Activated T-helper 9 cell treated with anti-CD3 and anti-CD28 coated beads, Interleukin-2, amount 50 U/mL, for 16 hours (primary cell): Measurements from ENCODE around the gene UGT1A4.

Experiments used
- DNase-seq: peaks from one replicate; pipeline ENCODE4 v3.0.0-alpha.2; 2020; ENCODE audit warnings: low read depth

UGT1A4 gene

GRCh38 chr2:233811732-233812131 lies 93.2 kb downstream of the UGT1A4 start:
- DNase-seq = no peak

GRCh38 chr2:233813236-233814055 lies 94.9 kb downstream of the UGT1A4 start:
- DNase-seq = no peak

- no peak for DNase-seq
Observed at GRCh38 chr2:233814056-233814835, 95.7 kb downstream of the UGT1A4 start.

GRCh38 chr2:233815861-233816260 lies 97.3 kb downstream of the UGT1A4 start:
- DNase-seq = no peak

GRCh38 chr2:233816334-233816733 lies 97.8 kb downstream of the UGT1A4 start:
- DNase-seq = no peak

- no peak for DNase-seq
Observed at GRCh38 chr2:233816771-233817170, 98.2 kb downstream of the UGT1A4 start.

GRCh38 chr2:233817361-233817911 lies 98.9 kb downstream of the UGT1A4 start:
- no peak for DNase-seq

GRCh38 chr2:233817995-233818638 lies 99.6 kb downstream of the UGT1A4 start:
- no peak for DNase-seq

- DNase-seq = no peak
Observed at GRCh38 chr2:233818639-233819621, 100.4 kb downstream of the UGT1A4 start.

GRCh38 chr2:233819884-233820773 lies 101.6 kb downstream of the UGT1A4 start:
- no peak for DNase-seq

- no peak for DNase-seq
Observed at GRCh38 chr2:233820774-233821105, 102.2 kb downstream of the UGT1A4 start.

- no peak for DNase-seq
Observed at GRCh38 chr2:233821196-233821595, 102.7 kb downstream of the UGT1A4 start.

GRCh38 chr2:233821709-233822100 lies 103.2 kb downstream of the UGT1A4 start:
- DNase-seq = no peak

GRCh38 chr2:233822101-233822771 lies 103.7 kb downstream of the UGT1A4 start:
- no peak for DNase-seq
